Mononuclear cell (primary cell): ENCODE data around the gene COG6. TPM values are rescaled to one million over a fixed set of nuclear protein-coding genes. Genes with fewer than 3 reads are reported as not detected.

Experiments
- H3K27me3 ChIP-seq: 2 replicates; pipeline ENCODE4 v1.6.0; 2011; ENCODE audit warnings: low read length, control low read depth; ENCODE audit not compliant: insufficient read depth
- H3K4me1 ChIP-seq: 2 replicates; pipeline ENCODE4 v1.5.1; 2011; ENCODE audit warnings: mild to moderate bottlenecking, low read length, control low read depth; ENCODE audit not compliant: insufficient read depth
- H3K4me3 ChIP-seq: 2 replicates; pipeline ENCODE4 v1.5.1; 2011; ENCODE audit warnings: mild to moderate bottlenecking, low read length, moderate library complexity
- H3K9me3 ChIP-seq: 2 replicates; pipeline ENCODE4 v1.5.1; 2011; ENCODE audit warnings: low read depth, mild to moderate bottlenecking, control low read depth, low read length
- total RNA-seq: library from RNA; depleted of rRNA; stranded (reverse); fragments of >200 nt; gene quantifications from one replicate; pipeline ENCODE4 v1.2.3, GENCODE V29; 2012

COG6 gene
- 10.1 TPM for total RNA-seq

GRCh38 chr13:39655569-39656324 is at the start of gene COG6:
Gene COG6 (plus strand): TSS chr13:39655662. CDS start chr13:39655727, 65 bp downstream.
- no peaks in the 10 kb centered on the region for H3K9me3 ChIP-seq
- H3K27me3 ChIP-seq: no peaks in the 10 kb centered on the region
- peak within 1 kb of the TSS; percentile 93 for H3K4me3 ChIP-seq
- H3K4me1 ChIP-seq: peaks cover 9% of the 10 kb centered on the region

GRCh38 chr13:39605677-39606320 is 49.7 kb upstream of the COG6 start:
- H3K27me3 ChIP-seq: peaks cover 38% of the 10 kb centered on the region
- peaks cover 15% of the 10 kb centered on the region for H3K4me1 ChIP-seq
- no peaks in the 10 kb centered on the region for H3K9me3 ChIP-seq
- H3K4me3 ChIP-seq: no peak overlapping the region

GRCh38 chr13:39607876-39608275 is 47.6 kb upstream of the COG6 start:
- no peaks in the 10 kb centered on the region for H3K9me3 ChIP-seq
- H3K4me1 ChIP-seq: peaks cover 5% of the 10 kb centered on the region
- no peak overlapping the region for H3K4me3 ChIP-seq
- peaks cover 17% of the 10 kb centered on the region for H3K27me3 ChIP-seq

- no peaks in the 10 kb centered on the region for H3K27me3 ChIP-seq
- H3K9me3 ChIP-seq: no peaks in the 10 kb centered on the region
- H3K4me1 ChIP-seq: no peaks in the 10 kb centered on the region
- H3K4me3 ChIP-seq: no peak overlapping the region
Measured at GRCh38 chr13:39612023-39612637, 43.3 kb upstream of the COG6 start.

- Histone ChIP-seq H3K4me1 (no peaks in the 10 kb centered on the region), H3K27me3 (peaks cover 3% of the 10 kb centered on the region)
Measured at GRCh38 chr13:39616087-39616694, 39.3 kb upstream of the COG6 start.

GRCh38 chr13:39618561-39618960 is 36.9 kb upstream of the COG6 start:
- H3K9me3 ChIP-seq: no peaks in the 10 kb centered on the region
- peaks cover 5% of the 10 kb centered on the region for H3K27me3 ChIP-seq
- no peaks in the 10 kb centered on the region for H3K4me1 ChIP-seq
- H3K4me3 ChIP-seq: no peak overlapping the region

More at GRCh38 chr13:39616087-39616694, 39.3 kb upstream of the COG6 start:
- Histone ChIP-seq H3K9me3 (no peaks in the 10 kb centered on the region), H3K4me3 (no peak overlapping the region)

GRCh38 chr13:39623466-39623865 is 32.0 kb upstream of the COG6 start:
- H3K4me1 ChIP-seq: no peaks in the 10 kb centered on the region
- peaks cover 6% of the 10 kb centered on the region for H3K27me3 ChIP-seq
- no peak overlapping the region for H3K4me3 ChIP-seq
- H3K9me3 ChIP-seq: no peaks in the 10 kb centered on the region

- Histone ChIP-seq H3K4me3 (no peak overlapping the region), H3K27me3 (peaks cover 8% of the 10 kb centered on the region), H3K9me3 (no peaks in the 10 kb centered on the region), H3K4me1 (no peaks in the 10 kb centered on the region)
Measured at GRCh38 chr13:39631307-39631706, 24.2 kb upstream of the COG6 start.

GRCh38 chr13:39632994-39633393 is 22.5 kb upstream of the COG6 start:
- H3K27me3 ChIP-seq: peaks cover 8% of the 10 kb centered on the region
- no peak overlapping the region for H3K4me3 ChIP-seq
- H3K4me1 ChIP-seq: no peaks in the 10 kb centered on the region
- no peaks in the 10 kb centered on the region for H3K9me3 ChIP-seq

GRCh38 chr13:39635564-39635963 is 19.9 kb upstream of the COG6 start:
- Histone ChIP-seq H3K27me3 (peaks cover 10% of the 10 kb centered on the region), H3K4me3 (no peak overlapping the region), H3K9me3 (no peaks in the 10 kb centered on the region), H3K4me1 (no peaks in the 10 kb centered on the region)

- no peaks in the 10 kb centered on the region for H3K9me3 ChIP-seq
- no peaks in the 10 kb centered on the region for H3K4me1 ChIP-seq
- H3K4me3 ChIP-seq: no peak overlapping the region
- peaks cover 2% of the 10 kb centered on the region for H3K27me3 ChIP-seq
Measured at GRCh38 chr13:39637890-39638289, 17.6 kb upstream of the COG6 start.

GRCh38 chr13:39641645-39642044 is 13.8 kb upstream of the COG6 start:
- H3K9me3 ChIP-seq: no peaks in the 10 kb centered on the region
- no peaks in the 10 kb centered on the region for H3K4me1 ChIP-seq
- peaks cover 2% of the 10 kb centered on the region for H3K27me3 ChIP-seq
- no peak overlapping the region for H3K4me3 ChIP-seq

- Histone ChIP-seq H3K4me1 (no peaks in the 10 kb centered on the region), H3K9me3 (no peaks in the 10 kb centered on the region), H3K27me3 (no peaks in the 10 kb centered on the region), H3K4me3 (no peak overlapping the region)
Measured at GRCh38 chr13:39646122-39646521, 9.3 kb upstream of the COG6 start.

- Histone ChIP-seq H3K9me3 (no peaks in the 10 kb centered on the region), H3K27me3 (no peaks in the 10 kb centered on the region), H3K4me1 (peaks cover 9% of the 10 kb centered on the region), H3K4me3 (peak overlapping the region; percentile 93)
Measured at GRCh38 chr13:39655041-39655568, 357 bp upstream of the COG6 start.

GRCh38 chr13:39656325-39656677 is 839 bp downstream of the COG6 start:
- Histone ChIP-seq H3K4me3 (peak overlapping the region; percentile 93), H3K27me3 (no peaks in the 10 kb centered on the region), H3K4me1 (peaks cover 9% of the 10 kb centered on the region), H3K9me3 (no peaks in the 10 kb centered on the region)
